HG02588 (cell line): ENCODE results near the gene AOAH.
"Not testable (repeated sequence)": the region's sequence is repeated elsewhere in the genome, so short reads cannot be mapped to it uniquely, and the experiment has no call there.

ENCODE experiments used
- ATAC-seq: cut with Tn5 transposase; IDR thresholded peaks from one replicate; pipeline ENCODE4 v1.9.1; 2021; ENCODE audit warnings: mild to moderate bottlenecking, moderate library complexity; ENCODE audit not compliant: unreplicated experiment

Gene AOAH

GRCh38 chr7:36659638-36660341 lies 64.5 kb downstream of the AOAH start:
- ATAC-seq, result no peak

GRCh38 chr7:36659172-36659516 lies 65.2 kb downstream of the AOAH start:
- ATAC-seq, result no peak

GRCh38 chr7:36658335-36659171 lies 65.7 kb downstream of the AOAH start:
- no peak for ATAC-seq

GRCh38 chr7:36657036-36657660 lies 67.1 kb downstream of the AOAH start:
- ATAC-seq, result no peak

GRCh38 chr7:36654436-36654835 lies 69.9 kb downstream of the AOAH start:
- no peak for ATAC-seq

DNA sequence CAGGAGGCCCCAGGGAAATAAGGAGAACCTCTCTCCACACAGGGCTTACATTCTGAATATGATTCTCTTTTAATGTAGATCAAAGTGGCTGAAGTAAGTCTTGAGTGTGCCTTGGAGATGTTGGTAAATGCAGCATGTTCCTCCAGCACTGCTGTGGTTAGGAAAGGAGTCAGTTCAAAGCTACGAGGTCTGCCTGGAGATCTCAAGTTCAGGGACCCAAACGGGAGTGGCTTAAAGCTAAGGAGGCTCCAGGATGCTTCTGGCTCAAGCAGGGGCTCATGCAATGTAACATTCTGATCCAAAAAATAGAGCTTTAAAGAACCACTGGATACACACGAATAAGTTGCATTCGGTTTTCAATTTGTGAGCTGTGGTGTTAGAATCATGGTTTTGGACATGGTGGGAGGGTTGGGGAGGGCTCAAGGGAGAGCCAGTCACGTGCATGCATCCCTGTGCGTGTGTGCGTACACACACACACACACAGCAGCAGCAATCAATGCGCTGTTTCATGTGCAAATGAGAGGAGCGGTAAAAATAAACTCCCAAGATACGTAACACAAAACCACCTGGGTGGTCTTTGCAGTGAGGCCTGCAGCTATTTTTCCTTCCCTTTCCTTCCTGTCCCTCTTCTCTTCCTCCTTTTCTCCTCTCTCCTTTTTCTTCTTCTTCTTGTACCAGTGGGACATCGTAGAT lies 70.5 kb downstream of the AOAH start:
- no peak for ATAC-seq

DNA sequence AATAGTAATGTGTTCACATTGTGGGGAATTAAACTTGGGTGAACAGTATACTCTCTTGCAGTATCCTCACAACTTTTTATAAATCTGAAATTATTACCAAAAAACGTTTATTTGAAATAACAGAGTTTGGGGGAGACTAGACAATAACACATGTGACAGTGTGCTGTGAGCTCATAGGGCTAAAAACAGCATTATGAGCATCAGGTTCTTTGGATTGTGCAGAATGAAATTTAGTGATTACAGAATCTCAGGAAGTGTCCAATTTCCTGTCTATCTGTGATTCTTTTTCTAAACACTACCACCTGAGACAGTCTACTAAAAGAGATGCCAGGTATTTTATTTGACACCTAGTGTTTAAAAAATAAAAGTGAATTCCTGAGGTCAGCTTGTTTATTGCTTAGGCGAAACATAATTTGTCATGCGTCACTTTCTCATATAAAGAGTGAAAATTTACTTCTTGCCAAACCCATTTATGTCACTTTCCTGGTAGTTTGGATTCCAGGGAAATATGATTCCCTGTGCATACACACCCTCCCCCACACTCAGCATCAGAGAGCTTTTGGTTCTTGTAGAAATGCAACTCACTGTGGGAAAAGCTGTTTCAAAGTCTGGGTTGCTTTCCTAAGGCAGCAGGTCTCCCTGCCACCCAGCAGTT lies 71.2 kb downstream of the AOAH start:
- ATAC-seq, result no peak

- no peak for ATAC-seq
Measured at GRCh38 chr7:36652431-36652830, 71.9 kb downstream of the AOAH start.

DNA sequence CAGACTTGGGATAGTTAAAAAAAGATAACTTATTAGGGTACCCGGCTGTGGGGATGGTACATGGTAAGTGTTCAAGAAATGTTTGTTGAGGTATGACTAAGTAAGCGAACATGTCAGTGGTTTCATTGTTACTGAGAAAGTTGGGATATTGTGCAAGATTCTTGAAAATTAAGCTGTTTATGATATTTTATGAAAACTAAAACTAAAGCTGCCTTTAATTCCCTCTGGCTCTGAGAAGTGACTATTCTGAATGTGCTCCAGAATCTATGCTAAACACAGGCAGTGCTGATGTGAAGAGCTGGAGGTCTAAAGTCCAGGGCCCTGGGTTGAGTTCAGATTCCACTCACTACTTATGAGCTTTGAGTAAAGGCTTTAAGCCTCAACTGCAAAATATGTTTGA lies 72.9 kb downstream of the AOAH start:
- ATAC-seq, result no peak

- no peak for ATAC-seq
Measured at GRCh38 chr7:36650766-36651312, 73.5 kb downstream of the AOAH start.

- ATAC-seq, result no peak
Measured at GRCh38 chr7:36650320-36650719, 74.0 kb downstream of the AOAH start.

- ATAC-seq, result not testable (repeated sequence)
Measured at GRCh38 chr7:36649319-36649718, 75.0 kb downstream of the AOAH start.

- ATAC-seq, result no peak
Measured at GRCh38 chr7:36648441-36648840, 75.9 kb downstream of the AOAH start.

DNA sequence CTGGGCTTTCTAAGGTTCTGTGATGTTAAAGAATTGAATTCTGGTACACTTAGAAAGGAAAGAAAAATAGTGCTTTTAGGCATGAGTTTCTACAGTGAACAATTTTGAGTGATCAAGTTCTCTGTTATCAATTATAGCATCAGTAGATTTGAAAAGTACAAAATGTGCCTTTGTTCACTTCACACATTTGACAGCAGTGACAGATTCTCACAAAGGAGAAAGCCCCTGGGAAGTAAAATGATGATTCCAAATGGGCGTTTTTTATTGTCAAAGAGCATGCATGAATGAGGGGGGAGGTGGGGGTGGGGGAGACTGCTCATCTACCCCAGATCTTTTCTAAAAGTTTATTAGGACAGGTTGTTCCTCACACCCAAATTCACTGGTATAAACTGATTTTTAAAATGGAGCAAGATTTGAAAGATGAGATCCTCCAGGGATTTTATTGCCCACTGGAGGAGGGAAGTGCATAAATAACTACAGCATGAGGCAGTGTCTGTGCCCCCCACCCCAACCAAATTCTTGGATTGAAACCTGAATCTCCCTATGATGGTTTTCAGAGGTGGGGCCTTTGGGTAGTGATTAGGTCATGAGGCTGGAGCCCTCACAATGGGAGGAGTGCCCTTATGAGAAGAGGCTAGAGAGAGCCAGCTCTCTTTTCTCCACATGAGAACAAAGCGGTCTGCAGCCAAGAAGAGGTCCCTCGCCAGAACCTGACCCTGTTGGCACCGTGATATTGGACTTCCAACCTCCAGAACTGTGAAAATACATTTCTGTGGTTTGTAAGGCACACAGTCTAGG lies 79.5 kb downstream of the AOAH start:
- ATAC-seq, result no peak

DNA sequence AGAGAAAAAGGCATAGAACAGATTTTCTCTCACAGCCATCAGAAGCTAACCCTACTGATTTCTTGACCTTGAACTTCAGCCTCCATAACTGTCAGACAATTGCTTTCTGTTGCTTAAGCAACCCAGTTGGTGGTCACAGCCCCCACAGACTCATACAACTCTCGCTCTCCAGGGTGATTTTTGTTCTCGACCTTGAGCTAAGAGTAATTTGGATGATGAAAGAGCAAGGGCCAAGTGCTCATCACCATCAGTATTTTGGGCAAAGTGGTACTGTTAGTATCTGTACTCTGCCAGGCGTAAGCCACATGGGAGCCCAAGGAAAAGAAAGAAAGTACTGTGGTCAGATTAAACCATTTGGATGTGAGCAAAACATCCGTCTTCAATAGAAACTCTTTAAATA lies 81.9 kb downstream of the AOAH start:
- no peak for ATAC-seq

DNA sequence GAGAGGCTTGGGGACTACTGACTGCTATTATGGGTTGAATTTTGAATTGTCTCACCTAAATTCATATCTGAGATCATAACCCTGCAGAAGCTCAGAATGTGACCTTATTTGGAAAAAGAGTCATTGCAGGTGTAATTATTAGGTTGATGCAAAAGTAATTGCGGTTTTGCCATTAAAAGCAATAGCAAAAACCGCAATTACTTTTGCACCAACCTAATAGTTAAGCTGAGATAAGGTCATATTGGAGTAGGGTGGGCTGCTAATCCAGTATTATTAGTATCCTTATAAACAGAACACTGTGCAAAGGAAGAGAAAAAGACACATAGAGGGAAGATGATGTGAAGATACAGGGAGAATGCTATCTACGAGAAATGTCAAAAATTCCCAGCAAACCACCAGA lies 82.3 kb downstream of the AOAH start:
- no peak for ATAC-seq

- no peak for ATAC-seq
Measured at GRCh38 chr7:36640682-36641081, 83.6 kb downstream of the AOAH start.

- no peak for ATAC-seq
Measured at GRCh38 chr7:36639826-36640225, 84.5 kb downstream of the AOAH start.

DNA sequence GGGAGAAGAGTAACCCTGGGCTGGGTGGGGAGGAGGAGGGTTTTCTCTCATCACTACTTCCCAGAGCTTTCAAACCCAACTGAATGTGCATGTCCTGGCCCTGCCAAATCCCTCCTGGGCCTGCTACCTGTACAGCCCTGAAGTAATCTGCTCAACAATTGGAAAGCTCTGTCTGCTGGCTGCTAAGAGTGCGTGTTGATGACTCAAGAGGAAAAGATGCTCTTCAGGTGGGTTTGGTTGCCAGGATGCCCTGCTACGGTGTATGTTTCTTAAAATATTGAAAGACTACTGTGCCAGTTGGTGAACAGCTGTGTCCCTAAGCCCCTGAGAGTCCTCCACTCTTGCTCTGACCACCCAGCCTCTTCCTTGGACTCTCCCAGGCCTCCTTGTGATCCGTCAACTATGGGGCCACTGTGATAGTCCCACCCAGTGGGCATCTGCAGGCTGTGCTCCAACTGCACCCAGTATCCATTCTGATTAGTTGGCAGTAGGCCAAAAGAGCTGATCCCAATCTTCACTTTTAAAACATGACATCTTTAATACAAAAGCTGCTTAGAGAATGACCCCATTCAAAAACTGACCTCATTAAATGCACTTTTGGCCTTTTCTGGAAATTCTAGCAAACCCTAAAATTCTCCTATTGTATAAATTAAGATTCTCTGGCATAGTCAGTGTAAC lies 85.6 kb downstream of the AOAH start:
- no peak for ATAC-seq
